CD4-positive, alpha-beta T cell treated with Interleukin-12 subunit alpha and Interleukin-12 subunit beta, for 1 hour (primary cell): ENCODE measurements around the gene FBXO44.

Experiments used
- DNase-seq: peaks from one replicate; pipeline ENCODE4 v3.0.0-alpha.2; 2020

The FBXO44 gene

DNA sequence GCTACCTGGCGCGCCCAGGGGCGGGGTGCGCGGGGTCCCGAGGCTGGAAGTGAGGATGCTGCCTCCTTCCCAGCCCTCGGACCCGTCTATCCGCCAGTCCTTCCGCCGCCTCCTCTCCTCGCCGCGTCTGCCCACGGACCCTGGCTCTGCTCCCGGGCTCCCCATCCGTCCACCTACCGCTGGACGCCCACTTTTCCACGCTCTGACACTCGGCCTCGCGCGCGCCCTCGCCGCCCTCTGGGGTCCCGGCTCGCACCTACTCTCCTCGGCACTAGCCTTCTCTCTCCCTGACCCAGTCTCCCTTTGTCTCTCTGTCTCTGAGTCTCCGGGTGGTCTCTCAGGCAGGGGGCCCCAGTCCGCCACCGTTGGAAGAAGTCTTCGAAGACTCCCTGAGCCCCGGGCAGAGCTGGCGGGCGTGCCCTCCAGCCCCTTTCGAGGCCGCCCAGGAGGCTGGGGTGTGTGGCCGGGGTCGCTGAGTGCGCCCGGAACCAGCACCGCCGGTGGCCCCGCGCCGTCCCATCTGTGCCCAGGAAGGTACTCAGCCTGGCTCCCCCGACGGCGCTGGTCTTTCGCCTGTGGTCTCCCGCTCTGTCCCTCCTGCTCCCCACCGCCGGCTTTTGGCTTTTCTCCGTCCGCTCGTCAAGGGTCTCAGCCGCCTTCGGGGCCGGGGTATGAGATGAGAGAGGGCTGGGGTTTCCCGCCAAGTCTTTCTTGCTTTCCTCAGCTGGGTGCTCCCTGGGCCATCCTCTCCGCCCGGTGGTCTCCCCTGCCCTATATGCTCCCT lies 37.4 kb downstream of the FBXO44 start:
- DNase-seq, result no peak

DNA sequence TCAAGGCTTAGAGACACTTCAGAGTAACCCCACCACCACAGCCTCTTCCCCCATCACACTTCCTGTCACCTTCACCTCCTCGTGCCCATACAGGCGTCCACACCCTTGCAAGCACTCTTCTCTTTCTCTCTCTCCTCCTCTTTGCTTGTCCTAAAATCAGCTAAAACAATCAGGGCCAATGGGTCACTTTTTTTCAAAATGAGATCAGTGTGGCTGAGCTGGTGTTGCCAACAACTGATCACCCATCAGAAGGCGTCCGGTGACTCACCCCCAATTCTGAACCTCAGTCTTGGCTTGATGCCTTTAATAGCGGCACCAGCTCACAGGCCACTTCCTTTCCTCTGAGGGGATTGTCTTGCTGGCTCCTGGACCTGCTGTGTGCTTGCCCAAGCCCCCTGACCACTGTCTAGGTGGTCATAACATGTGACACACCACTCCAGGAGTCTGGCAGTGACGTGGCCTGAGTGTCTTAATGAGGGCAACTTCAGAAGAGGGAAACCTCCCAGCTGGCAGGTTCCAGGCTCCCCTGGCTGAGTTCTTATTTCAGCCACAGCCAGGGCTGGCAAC lies 38.4 kb downstream of the FBXO44 start:
- peak; percentile 48 for DNase-seq

DNA sequence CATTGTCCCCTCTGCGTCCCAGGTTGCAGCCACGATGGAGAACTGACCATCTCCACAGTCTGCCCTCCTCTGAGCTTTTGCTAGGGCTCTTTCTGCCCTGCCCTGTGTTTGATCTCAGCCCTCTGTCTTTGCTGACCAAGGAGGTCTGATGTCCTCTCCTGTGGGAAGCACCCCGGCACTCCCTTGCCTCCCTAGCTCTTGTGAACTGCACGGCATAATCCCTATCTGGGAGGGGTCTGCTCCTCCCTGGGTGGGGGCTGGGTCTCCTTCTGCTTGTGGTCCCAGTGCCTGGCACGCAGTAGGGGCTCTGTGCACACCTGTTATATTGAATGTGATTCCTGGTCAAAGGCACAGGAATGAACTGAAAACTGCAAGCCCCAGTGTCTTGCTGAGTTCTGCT lies 39.2 kb downstream of the FBXO44 start:
- no peak for DNase-seq

DNA sequence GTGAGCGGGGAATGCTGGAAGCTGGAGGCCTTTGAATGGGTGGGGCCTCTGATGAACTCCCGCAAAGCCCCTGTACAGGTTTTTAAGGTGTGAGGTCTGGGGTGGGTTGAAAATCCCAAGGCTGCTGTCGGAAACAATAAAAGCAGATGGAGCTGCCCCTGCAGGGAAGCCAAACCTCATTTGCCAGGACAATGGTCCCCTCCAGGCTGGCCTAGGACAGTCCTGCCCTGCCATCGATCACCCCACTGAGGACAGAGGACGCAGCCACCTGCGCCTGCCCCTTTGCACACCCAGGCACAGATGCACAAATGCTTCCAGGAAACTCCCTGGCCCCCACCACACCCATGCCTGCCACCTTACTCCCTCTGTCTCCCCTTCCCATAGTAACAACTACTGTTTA lies 41.2 kb downstream of the FBXO44 start:
- DNase-seq, result no peak

DNA sequence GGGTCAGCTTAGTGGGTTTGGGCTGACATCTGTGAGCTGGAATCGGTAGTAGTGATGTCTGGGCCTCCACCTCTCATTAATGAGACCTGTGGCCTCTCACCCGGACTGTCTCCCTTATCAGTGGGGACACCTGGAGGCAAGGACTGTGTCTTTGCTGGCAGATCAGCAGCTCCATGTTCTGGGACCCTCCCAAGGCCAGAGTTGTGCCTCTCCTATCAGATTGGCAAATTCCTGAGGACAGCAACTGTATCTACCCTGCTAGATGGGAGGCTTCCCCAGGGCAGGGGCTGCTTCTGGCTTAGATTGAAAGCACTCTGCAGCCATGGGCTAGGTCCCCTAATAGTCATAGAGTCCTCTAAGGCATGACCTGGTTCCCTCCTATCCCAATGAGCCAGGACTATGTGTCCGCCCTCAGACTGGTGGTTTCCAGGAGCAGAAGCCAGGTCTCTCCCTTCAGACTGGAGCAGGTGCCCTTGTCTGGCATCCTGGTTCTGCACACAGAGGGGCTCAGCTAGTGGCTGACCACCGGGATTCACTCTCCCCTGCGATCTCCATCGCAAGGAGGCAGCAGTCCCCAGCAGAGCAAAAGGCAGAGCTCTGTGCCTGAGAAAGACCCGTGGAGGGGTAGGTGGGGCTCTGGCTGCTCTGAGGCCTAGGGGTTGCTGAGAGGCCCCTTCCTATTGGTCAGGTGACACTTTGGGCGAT lies 42.7 kb downstream of the FBXO44 start:
- no peak for DNase-seq

DNA sequence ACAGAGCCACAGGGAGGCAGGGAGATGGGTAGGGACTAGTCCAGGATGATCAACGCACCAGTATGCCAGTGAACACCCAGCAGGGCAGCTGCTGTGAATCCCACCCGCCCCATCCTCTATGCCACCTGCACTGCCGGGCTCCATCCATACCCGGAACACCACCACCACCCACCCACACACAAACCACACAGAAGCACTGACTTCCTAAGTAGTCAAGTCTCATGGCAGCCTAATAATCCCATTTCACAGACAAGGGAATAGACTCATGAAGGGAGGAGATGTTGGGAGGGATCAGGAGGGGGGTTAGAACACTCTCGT lies 43.2 kb downstream of the FBXO44 start:
- DNase-seq, result no peak

DNA sequence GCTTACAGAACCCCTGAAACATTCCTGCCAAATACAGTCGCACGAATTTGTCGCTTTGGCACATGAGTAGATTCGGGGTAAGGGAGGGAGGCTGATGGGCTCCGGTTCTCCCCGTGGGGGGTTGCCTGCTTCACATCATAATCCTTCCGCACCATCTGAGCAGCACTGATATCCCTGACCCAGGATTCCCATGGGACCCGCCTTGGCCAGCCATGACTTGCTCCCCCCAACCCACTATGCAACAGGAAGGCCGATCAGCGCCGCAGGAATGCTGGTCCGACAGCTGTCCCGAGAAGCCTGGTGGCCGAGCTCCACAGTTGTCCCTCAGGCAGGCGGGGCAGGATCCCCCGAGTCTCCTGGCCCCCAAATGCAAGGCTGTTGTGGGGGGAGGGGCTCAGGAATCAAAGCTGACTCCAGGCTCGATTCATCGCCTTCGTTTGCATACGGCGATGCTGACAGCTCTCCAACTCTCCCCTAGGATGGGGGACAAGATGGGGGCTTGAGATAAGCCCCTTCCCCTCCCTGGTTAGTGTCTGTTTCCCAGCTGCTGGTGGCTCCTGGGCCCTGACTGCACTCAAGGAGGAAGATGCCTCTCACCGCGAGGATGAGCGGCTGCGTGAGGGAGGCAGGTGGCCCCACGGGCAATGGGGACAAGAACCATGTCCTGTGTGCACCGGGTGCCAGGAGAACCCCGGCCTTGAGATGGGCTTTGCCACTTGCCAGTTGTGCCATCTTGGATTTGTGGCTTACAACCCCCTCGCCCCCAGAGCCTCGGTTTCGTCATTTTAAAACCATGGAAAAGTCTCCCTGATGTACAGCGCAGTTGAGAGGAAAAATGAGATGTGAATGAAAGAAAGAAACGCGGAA lies 46.2 kb downstream of the FBXO44 start:
- DNase-seq, result no peak

DNA sequence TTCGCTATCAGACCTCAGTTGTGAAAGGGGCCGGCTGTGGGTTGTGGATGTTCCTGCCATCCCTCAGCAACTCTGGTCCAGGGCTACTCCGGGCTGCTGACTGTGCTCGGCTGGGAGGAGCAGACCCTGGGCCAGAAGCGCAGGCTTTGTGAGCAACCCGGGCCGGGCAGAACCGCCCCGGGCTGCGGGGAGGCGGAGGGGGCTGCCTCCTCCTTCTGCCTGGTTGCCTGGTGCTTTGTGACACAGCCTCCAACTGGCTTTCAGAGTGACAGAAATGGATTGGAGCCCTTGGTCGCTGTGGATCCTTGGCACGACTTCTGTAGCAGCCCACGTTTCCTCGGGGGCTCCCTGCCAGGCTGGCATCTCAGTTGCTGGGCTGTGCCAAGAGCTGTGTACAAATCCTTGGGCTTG lies 46.9 kb downstream of the FBXO44 start:
- no peak for DNase-seq

DNA sequence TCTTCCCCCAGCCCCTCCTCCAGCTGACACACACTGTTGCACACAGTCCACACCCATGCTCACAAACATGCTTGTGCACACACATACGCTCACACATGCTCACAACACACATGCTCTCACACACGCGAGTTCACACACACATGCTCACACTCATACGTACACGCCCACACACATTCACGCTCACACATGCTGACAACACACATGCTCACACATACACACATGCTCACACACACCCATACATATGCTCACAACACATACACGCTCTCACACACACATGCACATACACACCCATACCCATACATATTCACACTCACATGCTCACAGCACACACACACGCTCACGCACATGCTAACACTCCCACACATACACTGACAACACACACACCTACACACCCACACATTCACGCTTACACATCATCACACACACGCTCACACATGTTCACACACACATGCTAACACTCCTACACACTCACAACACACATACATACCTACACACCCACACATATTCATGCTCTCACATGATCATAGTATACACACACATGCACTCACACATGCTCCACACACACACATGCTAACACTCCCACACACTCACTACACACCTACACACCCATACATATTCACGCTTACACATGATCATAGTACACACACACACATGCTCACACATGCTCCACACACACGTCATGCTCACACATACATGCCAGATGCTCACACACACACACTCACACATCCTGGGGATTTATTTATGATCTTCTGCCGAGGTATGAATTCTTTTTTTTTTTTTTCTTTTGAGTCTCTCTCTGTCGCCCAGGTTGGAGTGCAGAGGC lies 47.5 kb downstream of the FBXO44 start:
- no peak for DNase-seq

DNA sequence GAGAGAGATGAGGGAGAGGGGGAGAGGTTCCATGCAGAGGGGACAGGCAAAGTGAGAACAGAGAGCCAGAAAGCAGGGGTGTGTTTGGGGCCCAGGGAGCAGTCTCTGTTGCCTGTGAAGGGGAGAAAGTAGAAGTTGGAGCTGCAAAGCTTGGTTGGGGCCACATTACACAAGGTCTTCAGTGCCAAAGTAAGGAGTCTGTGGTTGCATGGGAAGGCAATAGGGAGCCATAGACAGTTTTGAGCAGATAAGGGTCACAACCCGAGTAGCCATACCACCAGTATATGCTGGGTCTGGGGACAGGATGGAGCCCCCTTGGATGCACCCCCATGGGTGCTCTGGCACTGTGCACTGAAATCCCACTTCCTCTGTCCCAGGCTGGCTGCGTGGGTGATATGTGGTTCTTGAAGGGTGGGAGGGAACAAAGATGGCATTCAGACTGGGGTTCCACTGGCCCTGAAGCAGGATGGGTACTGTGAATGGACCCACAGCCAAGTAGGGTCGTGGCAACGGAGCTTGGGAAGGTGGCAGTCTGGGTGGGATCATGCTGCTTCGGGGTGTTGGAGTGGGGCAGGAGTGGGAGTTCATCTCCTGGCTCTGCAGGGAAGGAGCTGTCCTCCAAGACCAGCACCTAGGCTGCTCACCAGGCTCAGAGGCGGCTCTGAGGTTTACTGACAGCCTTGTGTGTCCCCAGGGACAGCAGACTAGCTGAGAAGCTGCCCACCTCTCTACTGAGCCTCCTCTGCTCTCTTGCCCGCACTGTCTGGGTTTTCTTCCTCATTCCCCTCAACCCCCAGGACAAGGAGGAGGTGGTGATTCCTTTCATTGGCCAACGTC lies 48.9 kb downstream of the FBXO44 start:
- no peak for DNase-seq

DNA sequence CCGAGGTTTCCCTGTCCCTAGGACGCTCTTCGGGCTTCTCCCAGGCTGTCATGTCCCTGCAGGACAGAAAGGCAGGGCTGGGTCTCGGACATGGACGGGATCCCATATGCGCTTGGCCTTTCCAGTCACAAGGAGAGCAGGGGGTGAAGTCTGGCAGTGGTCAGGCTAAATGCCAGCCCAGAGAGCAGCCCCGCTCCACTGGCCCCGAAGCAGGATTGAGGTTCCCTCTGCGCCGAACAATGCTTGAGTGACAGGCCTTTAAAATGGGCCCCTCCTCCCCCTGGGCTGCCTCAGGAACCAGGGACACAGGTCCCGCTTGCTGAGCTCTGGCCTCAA lies 49.5 kb downstream of the FBXO44 start:
- no peak for DNase-seq

DNA sequence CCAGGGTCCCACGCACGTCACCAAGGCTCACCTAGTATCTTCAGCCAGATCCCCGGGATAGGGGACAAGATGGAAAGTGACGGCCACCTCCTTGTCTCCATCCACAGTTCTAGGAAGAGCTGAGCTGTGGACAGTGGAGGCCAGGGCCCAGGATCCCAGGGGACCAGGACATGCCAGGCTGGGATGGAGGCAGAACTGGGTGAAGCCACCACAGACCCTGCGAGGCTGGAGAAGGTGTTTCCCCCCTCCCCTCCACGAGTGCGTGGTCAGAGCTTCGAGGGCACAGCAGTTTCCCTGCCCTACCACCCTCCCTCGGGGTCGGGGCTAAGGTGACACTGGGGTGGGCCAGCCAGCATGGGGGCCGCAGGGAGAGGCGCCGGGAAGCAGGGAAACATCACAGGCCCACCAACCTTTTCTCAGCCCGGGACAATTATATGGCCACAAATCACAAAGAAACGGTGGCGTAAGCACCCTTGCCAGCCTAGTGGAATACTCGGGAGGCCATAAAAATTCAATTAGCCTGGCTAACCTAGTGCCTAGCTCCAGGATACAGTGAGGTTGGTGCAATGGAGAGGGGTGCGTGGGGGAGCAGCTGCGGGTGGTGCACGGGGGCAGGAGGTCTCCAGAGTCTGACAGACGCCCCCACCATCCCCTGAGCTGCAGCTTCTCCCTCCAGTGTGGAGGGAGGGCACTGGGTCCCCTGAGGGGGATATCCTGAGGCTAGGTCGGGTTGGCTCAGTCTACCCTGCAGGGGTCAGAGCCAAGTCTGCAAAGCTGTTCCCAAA lies 50.2 kb downstream of the FBXO44 start:
- no peak for DNase-seq

DNA sequence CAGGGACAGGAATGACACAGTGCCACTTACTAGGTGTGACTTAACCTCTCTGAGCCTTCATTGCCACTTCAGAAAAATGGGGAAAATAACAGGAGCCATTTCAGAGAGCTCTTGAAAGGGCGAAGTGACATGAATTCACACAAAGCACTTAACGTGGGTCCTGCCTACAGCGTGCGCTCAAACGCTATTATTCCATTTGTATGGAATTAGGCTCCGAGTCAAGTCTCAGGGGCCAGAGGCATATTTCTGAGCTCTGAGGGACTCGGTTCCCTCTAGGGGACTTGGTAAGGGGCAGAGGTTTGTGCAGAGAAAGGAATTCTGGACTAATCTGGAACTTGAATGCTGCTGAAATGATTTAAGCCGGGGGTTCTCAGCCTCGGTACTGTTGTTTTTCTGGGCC lies 50.9 kb downstream of the FBXO44 start:
- no peak for DNase-seq

DNA sequence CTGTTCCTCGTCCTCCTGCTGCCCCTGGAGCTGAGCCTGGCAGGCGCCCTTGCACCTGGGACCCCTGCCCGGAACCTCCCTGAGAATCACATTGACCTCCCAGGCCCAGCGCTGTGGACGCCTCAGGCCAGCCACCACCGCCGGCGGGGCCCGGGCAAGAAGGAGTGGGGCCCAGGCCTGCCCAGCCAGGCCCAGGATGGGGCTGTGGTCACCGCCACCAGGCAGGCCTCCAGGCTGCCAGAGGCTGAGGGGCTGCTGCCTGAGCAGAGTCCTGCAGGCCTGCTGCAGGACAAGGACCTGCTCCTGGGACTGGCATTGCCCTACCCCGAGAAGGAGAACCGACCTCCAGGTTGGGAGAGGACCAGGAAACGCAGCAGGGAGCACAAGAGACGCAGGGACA lies 51.6 kb downstream of the FBXO44 start:
- DNase-seq, result no peak

DNA sequence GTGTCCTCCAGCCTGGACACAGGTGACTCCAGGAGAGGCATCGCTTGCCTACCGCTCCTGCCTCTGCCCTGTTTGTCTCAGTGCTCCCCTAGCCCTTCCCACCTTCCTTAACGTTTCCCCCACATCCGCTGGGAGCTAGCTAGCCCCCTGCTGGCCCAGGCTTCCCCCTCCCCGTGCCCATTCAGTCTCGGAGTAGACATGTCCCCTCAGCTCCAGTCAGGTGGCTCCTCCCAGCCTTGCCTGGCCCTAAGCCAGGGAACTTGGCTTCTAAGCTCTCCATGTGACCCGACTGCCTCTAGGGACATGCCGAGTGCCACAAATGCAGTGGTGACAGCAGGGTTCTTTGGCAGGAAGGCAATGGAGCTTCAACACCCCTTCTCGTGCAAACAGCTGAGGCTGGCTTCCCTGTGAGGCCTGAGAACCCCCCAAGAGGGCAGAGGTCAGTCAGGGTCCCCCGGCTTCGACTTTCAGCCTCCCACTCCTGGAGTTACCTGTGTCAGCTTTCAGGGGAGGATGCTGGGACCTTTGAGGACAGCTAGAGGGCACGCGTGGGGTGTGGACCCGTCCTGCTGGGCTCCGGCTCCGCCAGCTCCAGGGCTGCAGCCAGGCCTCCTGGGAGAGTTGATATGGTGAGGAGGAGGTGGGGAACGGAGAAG lies 53.1 kb downstream of the FBXO44 start:
- DNase-seq, result no peak

DNA sequence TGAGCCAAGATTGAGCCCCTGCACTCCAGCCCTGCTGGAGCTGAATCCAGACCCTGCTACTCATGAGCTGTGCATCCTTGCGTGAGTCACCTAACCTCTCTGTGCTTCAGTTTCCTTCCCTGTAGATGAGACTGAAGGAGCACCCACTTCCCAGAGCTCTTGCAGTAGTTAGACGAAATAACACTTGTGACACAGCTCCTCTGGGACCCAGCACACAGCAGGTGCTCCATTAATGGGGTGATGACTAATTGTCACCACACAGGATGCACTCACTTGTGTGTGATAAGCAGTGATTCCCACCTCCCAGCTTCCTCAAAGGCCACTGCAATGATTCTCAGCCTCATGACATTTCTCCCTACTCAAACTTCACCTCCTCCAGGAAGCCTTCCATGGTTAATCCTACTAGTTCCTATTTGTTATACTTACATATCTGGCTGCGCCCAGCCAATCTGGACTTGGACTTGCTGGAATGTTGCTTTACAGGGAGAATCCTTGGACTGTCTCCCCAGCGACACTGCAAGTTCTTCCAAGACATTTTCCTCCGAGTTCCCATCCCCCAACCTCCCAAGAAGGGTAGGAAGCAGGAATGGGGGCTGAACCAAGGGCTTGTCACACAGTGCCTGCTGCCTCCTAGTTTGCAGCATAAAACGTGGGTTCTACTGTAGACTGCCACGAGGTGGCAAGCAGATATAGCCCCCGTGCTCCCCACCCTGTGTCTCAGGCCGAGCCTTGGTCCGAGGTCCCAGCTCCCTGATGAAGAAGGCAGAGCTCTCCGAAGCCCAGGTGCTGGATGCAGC lies 54.1 kb downstream of the FBXO44 start:
- DNase-seq, result no peak

DNA sequence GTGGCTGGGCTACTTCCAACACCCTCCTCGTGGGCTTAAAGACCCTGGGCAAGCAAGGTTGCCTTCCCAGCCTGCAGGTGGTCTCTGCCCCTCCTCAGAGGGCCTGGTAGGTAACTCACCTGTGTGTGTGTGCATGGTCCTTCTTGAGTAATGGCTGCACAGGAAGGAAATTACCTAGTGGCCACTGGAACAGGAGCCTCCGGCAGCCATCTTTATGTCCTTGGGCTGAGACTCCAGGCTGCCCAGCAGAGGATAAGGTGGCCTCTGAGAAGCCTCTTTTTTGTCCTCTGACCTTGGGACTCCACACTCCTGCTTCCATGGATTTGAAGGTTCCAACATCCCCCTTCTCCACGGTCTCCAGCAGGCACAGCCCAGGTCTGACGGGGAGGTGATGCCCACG lies 56.8 kb downstream of the FBXO44 start:
- no peak for DNase-seq

DNA sequence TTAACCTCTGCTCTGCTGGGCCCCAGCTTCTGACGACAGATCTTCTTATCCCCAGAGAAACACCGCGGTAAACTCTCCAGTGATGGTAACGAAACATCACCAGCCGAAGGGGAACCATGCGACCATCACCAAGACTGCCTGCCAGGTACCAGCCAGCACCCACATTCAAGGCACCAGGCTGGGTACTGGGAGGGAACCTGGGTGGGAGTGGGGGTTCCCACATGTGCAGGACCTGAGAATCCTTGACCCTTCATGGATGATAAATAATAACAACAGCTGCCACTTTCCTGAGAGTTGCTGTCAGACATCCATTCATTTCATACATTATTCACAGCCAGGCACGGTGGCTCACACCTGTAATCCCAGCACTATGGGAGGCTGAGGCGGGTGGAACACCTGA lies 57.6 kb downstream of the FBXO44 start:
- DNase-seq, result no peak
